HG02981 (cell line): Measurements from ENCODE around the gene ASB9.
A peak's percentile ranks its signal among the peaks of the same experiment; 100 is the strongest.
"Not testable (repeated sequence)": the region's sequence is repeated elsewhere in the genome, so short reads cannot be mapped to it uniquely, and the experiment has no call there.

Experiments
- ATAC-seq: cut with Tn5 transposase; IDR thresholded peaks from one replicate; pipeline ENCODE4 v1.9.1; 2021; ENCODE audit warnings: mild to moderate bottlenecking, moderate library complexity; ENCODE audit not compliant: unreplicated experiment

Gene ASB9

DNA sequence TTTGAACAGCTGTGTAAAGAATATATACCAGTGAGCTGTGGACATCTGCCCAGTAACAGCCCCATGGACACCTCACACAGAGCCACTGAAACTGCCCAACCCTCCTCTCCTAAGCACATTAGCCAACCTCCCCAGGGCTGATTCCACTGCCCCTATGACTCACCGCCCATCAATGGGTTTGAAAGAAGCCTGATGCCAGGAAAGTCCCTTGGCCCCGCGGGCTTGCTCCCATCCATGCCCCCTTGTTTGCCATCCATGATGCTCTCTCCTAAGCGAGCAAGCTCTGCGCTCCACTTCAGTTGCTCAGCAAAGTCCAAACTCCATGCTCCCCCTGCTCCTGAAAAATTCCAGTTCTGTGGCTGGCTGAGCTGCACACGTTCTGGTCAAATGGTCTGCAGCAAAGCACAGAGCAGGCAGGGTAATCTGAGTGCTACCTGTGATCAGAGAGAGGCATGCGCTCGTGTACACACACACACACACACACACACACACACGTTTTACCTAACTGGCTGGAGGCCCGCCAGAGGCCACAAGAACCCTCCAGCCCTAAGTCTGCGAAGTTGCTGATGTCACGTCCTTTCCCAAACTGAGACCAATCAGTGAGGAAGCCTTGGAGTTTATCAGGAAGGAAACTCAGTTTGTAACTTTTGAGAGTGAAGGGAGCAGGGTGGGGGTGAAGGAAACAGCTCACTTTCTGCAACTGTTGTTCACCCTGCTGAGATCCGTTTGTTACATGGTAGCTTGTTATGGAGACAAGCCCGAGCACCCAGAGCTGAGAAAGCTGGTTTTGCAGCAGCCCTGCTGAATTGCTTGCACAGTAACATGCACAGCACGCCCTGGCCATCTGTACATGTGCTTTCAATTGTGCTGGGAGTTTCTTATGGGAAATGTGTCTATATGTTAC lies at the start of gene ASB9:
Gene ASB9, minus strand, starts transcription at position 466 of the 904 bp plus-strand sequence. Its CDS starts 209 bp downstream, at position 257.
- ATAC-seq: no peak

GRCh38 chrX:15319075-15319474 lies 49.2 kb upstream of the ASB9 start:
- ATAC-seq: no peak

DNA sequence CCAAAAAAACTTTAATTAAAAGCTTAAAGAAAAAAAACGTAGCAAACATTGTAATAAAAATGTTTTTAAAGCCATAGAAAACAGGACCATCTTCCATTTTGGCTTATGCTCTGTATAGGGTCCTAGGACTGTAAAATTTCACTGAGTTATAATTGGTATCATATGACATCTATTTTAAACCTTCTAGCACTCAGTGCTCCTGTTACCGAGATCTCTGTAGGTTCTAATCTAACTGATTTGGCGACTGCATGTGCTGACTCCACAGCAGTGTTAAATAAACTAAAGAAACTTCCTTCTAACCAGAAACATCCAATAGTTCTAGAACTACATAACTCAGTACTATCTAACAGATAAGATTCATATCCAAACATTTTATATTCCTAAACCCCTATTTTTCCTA lies 45.6 kb upstream of the ASB9 start, which contains the start of gene ASB11:
Gene ASB11, minus strand, starts transcription at position 132 of the 400 bp plus-strand sequence. Its CDS starts 35 bp downstream, at position 97.
- ATAC-seq: no peak

- no peak for ATAC-seq
These were observed 44.6 kb upstream of the ASB9 start for GRCh38 chrX:15314472-15314871.

GRCh38 chrX:15311119-15311518 lies 41.2 kb upstream of the ASB9 start:
- ATAC-seq: no peak

- no peak for ATAC-seq
These were observed 40.2 kb upstream of the ASB9 start for GRCh38 chrX:15310117-15310516.

GRCh38 chrX:15305899-15306298 lies 36.0 kb upstream of the ASB9 start:
- ATAC-seq: not testable (repeated sequence)

DNA sequence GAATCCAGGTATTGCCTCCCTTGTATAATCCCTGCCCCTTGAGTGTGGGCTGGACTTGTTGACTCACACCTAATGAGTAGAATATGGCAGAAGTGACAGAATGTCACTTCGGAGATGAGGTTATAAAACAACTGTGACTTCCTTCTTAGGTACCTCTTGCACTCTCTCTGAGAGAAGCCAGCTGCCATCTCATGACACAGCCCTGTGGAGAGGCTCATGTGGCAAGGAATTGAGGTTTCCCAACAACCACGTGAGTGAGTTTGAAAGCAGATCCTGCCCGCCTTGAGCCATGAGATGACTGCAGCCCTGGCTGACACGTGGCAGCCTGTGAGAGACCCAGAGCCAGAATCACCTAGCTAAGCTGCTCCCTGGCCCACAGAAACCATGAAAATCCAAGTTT lies 32.0 kb upstream of the ASB9 start:
- ATAC-seq: peak; percentile 82

DNA sequence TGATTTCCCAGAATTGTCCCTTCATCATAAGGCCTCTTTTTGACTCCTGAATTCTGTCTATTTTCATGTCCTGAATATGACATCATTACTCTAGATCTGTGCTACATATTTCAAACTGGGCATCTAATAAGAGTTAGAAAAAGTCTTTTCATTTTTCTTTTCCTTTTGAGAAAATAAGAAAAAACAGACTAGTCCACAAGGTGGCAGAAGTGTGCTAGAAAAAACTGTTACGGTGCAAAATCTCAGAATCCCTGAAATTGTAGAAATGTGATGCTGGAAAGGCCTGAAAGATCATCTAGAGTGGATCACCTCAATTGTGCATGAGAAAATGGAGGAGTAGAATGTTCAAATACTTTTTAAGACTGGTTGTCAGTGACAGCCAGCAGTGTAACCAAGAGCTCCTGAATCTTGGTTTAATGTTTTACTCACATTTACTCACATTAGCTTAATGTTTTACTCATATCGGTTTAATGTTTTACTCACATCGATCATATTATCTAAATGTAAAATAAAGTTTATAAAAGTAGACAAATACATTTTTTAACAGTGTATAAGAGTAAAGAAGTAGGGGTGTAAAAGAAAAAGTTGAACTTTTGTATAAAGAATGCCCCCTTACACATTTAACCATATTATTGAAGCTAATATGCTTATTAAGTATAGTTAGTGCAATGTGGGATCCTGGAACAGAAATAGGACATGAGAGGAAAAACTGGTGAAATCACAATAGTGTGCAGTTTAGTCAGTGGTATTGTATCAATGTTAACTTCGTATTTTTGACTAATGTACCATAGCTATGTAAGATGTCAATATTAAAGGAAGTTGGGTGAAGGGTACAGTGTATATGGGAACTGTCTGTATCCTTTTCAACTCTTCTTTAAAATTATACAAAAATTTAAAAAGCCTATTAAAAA lies 30.3 kb upstream of the ASB9 start:
- ATAC-seq: no peak

DNA sequence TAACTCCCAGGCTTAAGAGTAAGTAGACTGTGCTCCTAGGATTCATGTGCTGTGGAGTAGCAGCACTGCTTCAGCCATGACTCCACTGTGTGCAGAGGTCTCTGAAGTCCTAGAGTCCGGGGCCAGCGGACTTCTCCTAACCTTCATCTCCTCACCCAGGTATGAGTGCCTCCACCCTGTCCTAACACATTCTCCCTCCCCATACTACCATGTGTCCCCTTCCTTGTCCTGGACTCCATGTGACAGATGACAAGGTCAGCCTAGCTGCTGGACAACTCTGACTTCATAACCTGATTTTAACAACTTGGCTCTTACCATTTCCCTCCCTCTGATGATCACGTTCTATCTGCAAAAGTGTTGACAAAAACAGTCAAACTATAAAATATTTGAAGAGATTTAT lies 28.9 kb upstream of the ASB9 start:
- ATAC-seq: no peak

- ATAC-seq: no peak
These were observed 28.3 kb upstream of the ASB9 start for GRCh38 chrX:15298201-15298600.

- ATAC-seq: no peak
These were observed 23.6 kb upstream of the ASB9 start for GRCh38 chrX:15293451-15293850.

- no peak for ATAC-seq
These were observed 23.0 kb upstream of the ASB9 start for GRCh38 chrX:15292861-15293260.

DNA sequence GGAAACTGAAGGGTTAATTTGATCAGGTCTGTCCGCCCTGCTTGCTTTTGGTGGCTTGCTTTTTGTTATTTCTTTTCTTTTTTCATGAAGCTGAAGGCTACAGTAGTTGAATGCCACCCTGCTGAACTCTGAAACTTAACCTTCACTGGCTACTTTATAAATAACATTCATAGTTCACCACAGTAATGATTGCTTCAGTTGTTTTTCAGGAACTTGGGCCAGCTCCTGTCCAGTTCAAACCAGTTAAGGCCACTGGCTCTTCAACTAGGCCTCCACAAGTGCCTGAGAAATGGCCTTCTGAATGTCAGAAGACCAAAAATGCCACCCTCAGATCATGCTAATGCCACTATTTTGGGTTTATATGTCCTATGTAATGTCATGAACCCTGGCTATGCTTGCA lies 7.7 kb upstream of the ASB9 start:
- ATAC-seq: no peak

DNA sequence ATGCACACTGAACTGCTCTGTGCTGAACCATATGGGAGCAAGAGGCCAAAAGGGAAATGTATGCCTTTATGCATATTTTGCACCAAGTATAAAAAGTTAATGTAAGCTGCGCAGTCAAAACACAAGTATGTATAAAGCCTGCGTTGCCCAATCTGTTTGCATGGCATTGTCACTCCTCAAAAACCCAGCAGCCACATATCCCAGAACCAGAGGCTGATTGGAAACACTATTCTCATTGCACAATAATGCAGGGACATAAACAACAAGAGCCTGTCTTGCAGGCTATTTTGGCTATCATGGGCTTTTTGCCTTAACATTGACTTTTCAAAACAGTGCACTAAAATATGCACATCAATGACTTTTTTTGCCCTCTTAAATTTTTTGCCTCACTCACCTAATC lies 5.1 kb upstream of the ASB9 start:
- ATAC-seq: no peak

DNA sequence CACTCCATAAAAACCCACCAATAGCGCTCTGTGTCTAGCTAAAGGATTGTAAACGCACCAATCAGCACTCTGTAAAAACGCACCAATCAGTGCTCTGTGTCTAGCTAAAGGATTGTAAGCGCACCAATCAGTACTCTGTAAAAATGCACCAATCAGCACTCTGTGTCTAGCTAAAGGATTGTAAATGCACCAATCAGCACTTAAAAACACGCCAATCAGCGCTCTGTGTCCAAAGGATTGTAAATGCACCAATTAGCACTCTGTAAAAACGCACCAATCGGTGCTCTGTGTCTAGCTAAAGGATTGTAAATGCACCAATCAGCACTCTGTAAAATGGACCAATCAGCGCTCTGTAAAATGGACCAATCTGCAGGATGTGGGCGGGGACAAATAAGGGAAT lies 3.4 kb upstream of the ASB9 start:
- not testable (repeated sequence) for ATAC-seq

- ATAC-seq: no peak
These were observed 1.9 kb upstream of the ASB9 start for GRCh38 chrX:15271757-15272156.

DNA sequence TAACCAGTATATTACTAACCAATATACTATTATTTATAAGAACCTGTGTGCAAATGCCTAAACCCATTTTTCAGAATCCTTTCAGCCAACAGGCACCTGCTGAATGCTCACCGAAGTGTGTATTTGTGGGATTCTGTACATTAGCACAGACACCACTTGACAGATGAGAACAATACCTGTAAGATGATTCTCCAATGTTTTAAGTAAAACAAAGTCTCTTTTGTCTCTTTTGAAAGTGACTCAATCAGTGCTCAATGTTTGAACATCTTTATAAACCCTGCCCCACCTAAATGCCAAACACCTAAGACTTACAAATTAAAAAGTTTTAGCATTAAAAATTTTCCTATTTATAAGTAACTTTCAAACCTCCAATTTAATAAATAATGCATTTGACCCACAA lies 763 bp downstream of the ASB9 start:
- no peak for ATAC-seq

- no peak for ATAC-seq
These were observed 15.0 kb downstream of the ASB9 start for GRCh38 chrX:15254852-15255251.

DNA sequence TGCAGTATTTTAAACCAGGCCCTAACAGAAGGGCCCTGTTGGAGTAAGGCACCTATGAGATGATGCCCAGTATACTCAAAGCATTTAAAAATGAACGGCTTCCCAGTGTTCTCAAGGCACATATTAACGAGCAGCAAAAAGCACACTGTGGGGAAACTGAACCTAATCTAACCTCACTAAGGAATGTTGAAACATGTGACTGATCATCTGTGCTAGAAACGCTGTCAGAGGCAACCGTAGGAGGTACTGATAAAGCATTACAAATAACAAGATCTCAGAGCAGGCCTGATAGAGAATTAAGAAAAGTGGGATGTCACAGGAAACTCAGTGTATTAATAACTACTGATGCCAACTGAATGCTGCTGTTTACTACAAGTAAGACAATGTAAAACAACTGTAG lies 24.0 kb downstream of the ASB9 start:
- ATAC-seq: no peak

GRCh38 chrX:15244421-15244820 lies 25.5 kb downstream of the ASB9 start:
- no peak for ATAC-seq
